SK-N-SH (cell line): Measurements from ENCODE around the gene SPACA6. TPM values are rescaled to one million over a fixed set of nuclear protein-coding genes. Genes with fewer than 3 reads are reported as not detected.

Experiments used
- CTCF ChIA-PET: fragments of 300-600, 350-600 bp; formaldehyde crosslinking; extraction: SDS; loops from one replicate; lab custom pipeline; 2021; lab: Yijun Ruan, JAX
- POLR2A ChIA-PET: fragments of 350-600 bp; sonication (Branson Sonifier 250); formaldehyde crosslinking; extraction: SDS; loops from one replicate; lab custom pipeline; 2020; ENCODE audit warnings: antibody characterized with exemption, inconsistent platforms; lab: Yijun Ruan, JAX
- DNase-seq: peaks from one replicate; pipeline ENCODE4 v3.0.0; 2012
- H2AFZ ChIP-seq: fragments of 200-600 bp; sonication (generic); 2 replicates; pipeline ENCODE4 v1.8.1; 2016; ENCODE audit warnings: antibody characterized with exemption, mild to moderate bottlenecking, low read depth
- H3F3A ChIP-seq: fragments of 200-600 bp; sonication (generic); replicated peaks from 2 replicates; pipeline ENCODE3; 2016; ENCODE audit warnings: antibody characterized with exemption, mild to moderate bottlenecking; ENCODE audit not compliant: insufficient read depth
- H3K27ac ChIP-seq, 2 experiments: fragments of 200-500 bp in 1 of 2; fragments of 200-600 bp in 1 of 2; sonication (Bioruptor generic) in 1 of 2; sonication (generic), shearing (Covaris generic) in 1 of 2; 2 replicates each; pipeline versions ENCODE4 v1.5.1 to v1.6.1; 2014 to 2016; ENCODE audit warnings: low read depth in 2 of 2, inconsistent platforms in 1 of 2, low read length in 1 of 2, mild to moderate bottlenecking in 1 of 2, mixed read lengths in 1 of 2
- H3K27me3 ChIP-seq: fragments of 200-600 bp; sonication (generic), shearing (Covaris generic); 2 replicates; pipeline ENCODE4 v1.6.1; 2016; ENCODE audit warnings: mixed run types; ENCODE audit not compliant: insufficient read depth
- H3K36me3 ChIP-seq, 2 experiments: fragments of 200-500 bp in 1 of 2; fragments of 200-600 bp in 1 of 2; sonication (Bioruptor generic) in 1 of 2; sonication (generic) in 1 of 2; replicated peaks in 1 of 2; 2 replicates each; pipeline versions ENCODE3 to v1.5.1; 2014 to 2016; ENCODE audit warnings: low read length in 1 of 2, mild to moderate bottlenecking in 1 of 2; ENCODE audit not compliant: insufficient read depth in 2 of 2, control insufficient read depth in 1 of 2
- H3K4me1 ChIP-seq, 2 experiments: fragments of 200-500 bp in 1 of 2; fragments of 200-600 bp in 1 of 2; sonication (Bioruptor generic) in 1 of 2; sonication (generic), shearing (Covaris generic) in 1 of 2; 2 replicates each; pipeline versions ENCODE4 v1.5.1 to v1.6.1; 2014 to 2016; ENCODE audit warnings: low read depth in 1 of 2, low read length in 1 of 2, mixed run types in 1 of 2; ENCODE audit not compliant: insufficient read depth in 2 of 2, control insufficient read depth in 1 of 2
- H3K4me2 ChIP-seq: fragments of 200-600 bp; sonication (generic), shearing (Covaris generic); 2 replicates; pipeline ENCODE4 v1.6.1; 2017; ENCODE audit warnings: mixed run types
- H3K4me3 ChIP-seq, 2 experiments: fragments of 200-500 bp in 1 of 2; fragments of 200-600 bp in 1 of 2; sonication (Bioruptor generic) in 1 of 2; sonication (generic), shearing (Covaris generic) in 1 of 2; 2 replicates each; pipeline versions ENCODE4 v1.5.1 to v1.8.1; 2014 to 2016; ENCODE audit warnings: low read depth in 2 of 2, inconsistent platforms in 1 of 2, low read length in 1 of 2, mild to moderate bottlenecking in 1 of 2, mixed read lengths in 1 of 2, moderate library complexity in 1 of 2
- H3K79me2 ChIP-seq: fragments of 200-600 bp; sonication (generic); 2 replicates; pipeline ENCODE4 v1.8.1; 2017; ENCODE audit warnings: mild to moderate bottlenecking; ENCODE audit not compliant: insufficient read depth
- H3K9ac ChIP-seq: fragments of 200-600 bp; sonication (generic); 2 replicates; pipeline ENCODE4 v1.6.1; 2017; ENCODE audit warnings: mixed run types
- H3K9me2 ChIP-seq: fragments of 200-600 bp; sonication (generic); 2 replicates; pipeline ENCODE4 v1.6.1; 2017; ENCODE audit warnings: mixed run types
- H3K9me3 ChIP-seq: fragments of 200-600 bp; sonication (generic); 2 replicates; pipeline ENCODE4 v1.6.1; 2017; ENCODE audit warnings: mixed run types, mild to moderate bottlenecking, moderate library complexity
- H4K20me1 ChIP-seq: fragments of 200-600 bp; sonication (generic); 2 replicates; pipeline ENCODE4 v1.6.1; 2017; ENCODE audit warnings: mild to moderate bottlenecking, mixed run types; ENCODE audit not compliant: insufficient read depth
- CHD2 ChIP-seq: fragments of 150-350 bp; IDR thresholded peaks from 2 replicates; pipeline ENCODE4 v1.6.1; 2018; ENCODE audit warnings: low read length; ENCODE audit not compliant: partially characterized antibody
- CTCF ChIP-seq: fragments of 200-600 bp; sonication (generic); IDR thresholded peaks from 2 replicates; pipeline ENCODE4 v1.6.1; 2017; ENCODE audit warnings: antibody characterized with exemption, mild to moderate bottlenecking, moderate library complexity
- EP300 ChIP-seq, 2 experiments: IDR thresholded peaks; 2 replicates each; pipeline versions ENCODE4 v1.4.0 to v1.6.1; 2012; ENCODE audit warnings: borderline replicate concordance in 1 of 2, low read depth in 1 of 2, low read length in 1 of 2
- EZH2phosphoT487 ChIP-seq: fragments of 200-600 bp; sonication (generic); IDR thresholded peaks from 2 replicates; pipeline ENCODE4 v1.6.1; 2017; ENCODE audit warnings: low read depth, mixed run types, mild to moderate bottlenecking, antibody characterized with exemption, moderate library complexity, borderline replicate concordance
- FOXM1 ChIP-seq: IDR thresholded peaks from 2 replicates; pipeline ENCODE4 v1.4.0; 2012; ENCODE audit warnings: low read depth, mild to moderate bottlenecking
- GABPA ChIP-seq: IDR thresholded peaks from 2 replicates; pipeline ENCODE4 v1.4.0; 2012; ENCODE audit warnings: low read depth, mild to moderate bottlenecking
- JUND ChIP-seq: IDR thresholded peaks from 2 replicates; pipeline ENCODE4 v1.4.0; 2012
- MAX ChIP-seq: IDR thresholded peaks from 2 replicates; pipeline ENCODE4 v1.4.0; 2012; ENCODE audit warnings: low read depth
- NRF1 ChIP-seq: IDR thresholded peaks from 2 replicates; pipeline ENCODE4 v1.6.1; 2012; ENCODE audit warnings: low read depth, mild to moderate bottlenecking, low read length
- POLR2AphosphoS5 ChIP-seq: IDR thresholded peaks from 2 replicates; pipeline ENCODE4 v1.6.1; 2012; ENCODE audit warnings: low read depth, low read length
- RAD21 ChIP-seq: IDR thresholded peaks from 2 replicates; pipeline ENCODE4 v1.6.1; 2012; ENCODE audit warnings: mild to moderate bottlenecking, low read length
- RCOR1 ChIP-seq: fragments of 150-350 bp; IDR thresholded peaks from 2 replicates; pipeline ENCODE4 v1.6.1; 2017; ENCODE audit warnings: antibody characterized with exemption, low read length
- REST ChIP-seq: IDR thresholded peaks from 2 replicates; pipeline ENCODE4 v1.6.1; 2012; ENCODE audit warnings: mild to moderate bottlenecking, low read depth, low read length, moderate library complexity
- RFX5 ChIP-seq: IDR thresholded peaks from 2 replicates; pipeline ENCODE4 v1.6.1; 2012; ENCODE audit warnings: mild to moderate bottlenecking, improper control_type of control experiment, low read length
- RXRA ChIP-seq: IDR thresholded peaks from 2 replicates; pipeline ENCODE4 v1.4.0; 2012; ENCODE audit warnings: low read depth, mild to moderate bottlenecking, borderline replicate concordance
- SMC3 ChIP-seq: IDR thresholded peaks from 2 replicates; pipeline ENCODE4 v1.6.1; 2012; ENCODE audit warnings: low read depth, low read length, improper control_type of control experiment
- TAF1 ChIP-seq: IDR thresholded peaks from 2 replicates; pipeline ENCODE4 v1.6.1; 2012; ENCODE audit warnings: low read depth, mild to moderate bottlenecking, low read length, moderate library complexity, borderline replicate concordance
- TCF12 ChIP-seq: IDR thresholded peaks from 2 replicates; pipeline ENCODE4 v1.4.0; 2012
- USF1 ChIP-seq: IDR thresholded peaks from 2 replicates; pipeline ENCODE4 v1.4.0; 2012; ENCODE audit warnings: low read depth, borderline replicate concordance
- USF2 ChIP-seq: fragments of 150-350 bp; IDR thresholded peaks from 2 replicates; pipeline ENCODE4 v1.6.1; 2017; ENCODE audit warnings: antibody characterized with exemption, low read length, low read depth, borderline replicate concordance
- WGBS: methylation state at CpG from one replicate; pipeline ENCODE4 v1.1.6; 2017; ENCODE audit warnings: low lambda C conversion rate; 5-methylcytosine and 5-hydroxymethylcytosine counted together
- polyA plus RNA-seq, 3 experiments: library from polyadenylated mRNA; depleted of rRNA; stranded (reverse); fragments of >200 nt; gene quantifications; 2 replicates each; pipeline ENCODE4 v1.2.3, GENCODE V29; 2012

Gene SPACA6
- polyA plus RNA-seq, 1 of the 3 experiments (the other 2 are of a cell fraction): 15.8 TPM

- no peak for DNase-seq
- CTCF ChIA-PET: interaction anchor here (0.8 to 3.5 kb wide), 4 partner anchors 8 to 185 kb away, joined by 3 to 14 read pairs (median 3); no protein-coding TSS in a partner anchor
- POLR2A ChIA-PET: no interaction called here
These were observed 40.9 kb upstream of the SPACA6 start for GRCh38 chr19:51652266-51652665.

More at GRCh38 chr19:51652266-51652665, 40.9 kb upstream of the SPACA6 start:
- H3K4me3 ChIP-seq: no peak overlapping the region
- WGBS: 8% methylated on average over 4 of the region's 4 CpGs
- H3K27ac ChIP-seq: no peak overlapping the region
- H2AFZ ChIP-seq: no peak overlapping the region
- H4K20me1 ChIP-seq: no peaks in the 10 kb centered on the region
- H3K9ac ChIP-seq: no peak overlapping the region
- H3K9me3 ChIP-seq: no peaks in the 10 kb centered on the region
- H3K9me2 ChIP-seq: no peaks in the 10 kb centered on the region
- no peaks in the 10 kb centered on the region for H3K79me2 ChIP-seq
- TF ChIP-seq RXRA: no peak
- TF ChIP-seq TAF1: no peak
- TF ChIP-seq RAD21: no peak
- TF ChIP-seq MAX: no peak
- no peak for TF ChIP-seq USF1
- no peak for TF ChIP-seq TCF12
- TF ChIP-seq RFX5: no peak
- TF ChIP-seq RCOR1: no peak
- TF ChIP-seq EP300 (IDR thresholded peaks at IDR 0.05; ENCODE audit: borderline replicate concordance in 1 of 2, low read depth in 1 of 2, low read length in 1 of 2): no peak
- TF ChIP-seq JUND: no peak
- TF ChIP-seq GABPA: no peak
- no peak for TF ChIP-seq REST
- no peak for TF ChIP-seq POLR2AphosphoS5
- TF ChIP-seq FOXM1: no peak
- TF ChIP-seq CTCF: no peak
- no peak for TF ChIP-seq EZH2phosphoT487
- no peak for TF ChIP-seq CHD2
- no peak for TF ChIP-seq SMC3
- TF ChIP-seq NRF1: no peak
- no peak for TF ChIP-seq USF2
- no peaks in the 10 kb centered on the region for H3K36me3 ChIP-seq
- no peak overlapping the region for H3K4me2 ChIP-seq
- H3K27me3 ChIP-seq: peaks cover 35% of the 10 kb centered on the region; the same call in 1 of the 2 replicates
- H3F3A ChIP-seq: peaks cover 2% of the 10 kb centered on the region
- no peaks in the 10 kb centered on the region for H3K4me1 ChIP-seq
